B cell (primary cell): ENCODE data around the gene SP6. TPM values are rescaled to one million over a fixed set of nuclear protein-coding genes. Genes with fewer than 3 reads are reported as not detected.

Experiments used
- ATAC-seq: fragments of 200-7000 bp; cut with Tn5 transposase; one replicate; pipeline ENCODE4 v1.10.0; 2021; ENCODE audit warnings: low read depth, mild to moderate bottlenecking, moderate number of reproducible peaks, moderate library complexity
- CTCF ChIA-PET: fragments of 350-600 bp; sonication (Branson Sonifier 250); formaldehyde crosslinking; loops from one replicate; lab custom pipeline; 2021; ENCODE audit warnings: antibody characterized with exemption, inconsistent platforms; lab: Charles Lee
- POLR2A ChIA-PET: fragments of 350-600 bp; sonication (Branson Sonifier 250); formaldehyde crosslinking; loops from one replicate; lab custom pipeline; 2021; ENCODE audit warnings: antibody characterized with exemption; lab: Charles Lee
- DNase-seq: peaks from one replicate; pipeline ENCODE4 v3.0.0; 2013
- H2AFZ ChIP-seq: 2 replicates; pipeline ENCODE4 v1.6.1; 2012; ENCODE audit warnings: mild to moderate bottlenecking, low read depth, low read length; ENCODE audit not compliant: insufficient read depth, poor library complexity, severe bottlenecking
- H3K27ac ChIP-seq, 2 donors: 1 replicate in 1 of 2; 2 replicates in 1 of 2; pipeline ENCODE4 v1.5.1; 2012 to 2013; ENCODE audit warnings: low read length in 2 of 2, mild to moderate bottlenecking in 2 of 2, moderate library complexity in 1 of 2
- H3K27me3 ChIP-seq, 4 experiments: fragments of 200-600 bp in 1 of 4; sonication (generic) in 1 of 4; replicated peaks in 1 of 4; 1 replicate in 2 of 4; 2 replicates in 2 of 4; pipeline versions ENCODE4 v1.6.1 to v1.7.0; 2013 to 2016; ENCODE audit warnings: low read length in 3 of 4, mild to moderate bottlenecking in 2 of 4, mixed read lengths in 1 of 4, moderate library complexity in 1 of 4; ENCODE audit not compliant: insufficient read depth in 4 of 4, control insufficient read depth in 3 of 4; ENCODE audit errors: control extremely low read depth in 1 of 4
- H3K36me3 ChIP-seq, 2 experiments: replicated peaks in 1 of 2; 1 replicate in 1 of 2; 2 replicates in 1 of 2; pipeline versions ENCODE4 v1.6.1 to v1.7.1; 2013; ENCODE audit warnings: low read length in 1 of 2; ENCODE audit not compliant: insufficient read depth in 2 of 2, control insufficient read depth in 1 of 2; ENCODE audit errors: control extremely low read depth in 1 of 2, extremely low read depth in 1 of 2
- H3K4me1 ChIP-seq, 2 donors: fragments of 200-600 bp in 1 of 2; sonication (generic) in 1 of 2; 1 replicate in 1 of 2; 2 replicates in 1 of 2; pipeline versions ENCODE4 v1.5.1 to v1.6.1; 2013 to 2017; ENCODE audit warnings: low read length in 2 of 2; ENCODE audit not compliant: control insufficient read depth in 2 of 2, insufficient read depth in 2 of 2
- H3K4me2 ChIP-seq: replicated peaks from 2 replicates; pipeline ENCODE3; 2012; ENCODE audit warnings: mild to moderate bottlenecking, low read depth, low read length; ENCODE audit not compliant: poor library complexity, severe bottlenecking
- H3K4me3 ChIP-seq, 5 experiments: fragments of 200-600 bp in 1 of 5; sonication (generic) in 1 of 5; 1 replicate in 3 of 5; 2 replicates in 2 of 5; pipeline versions ENCODE4 v1.5.1 to v1.7.0; 2011 to 2016; ENCODE audit warnings: low read length in 4 of 5, mild to moderate bottlenecking in 4 of 5, low read depth in 2 of 5, control low read depth in 1 of 5, moderate library complexity in 1 of 5; ENCODE audit not compliant: insufficient read depth in 1 of 5; ENCODE audit errors: control extremely low read depth in 1 of 5, extremely low read depth in 1 of 5
- H3K79me2 ChIP-seq: fragments of 200-600 bp; sonication (generic); one replicate; pipeline ENCODE4 v1.6.0; 2016; ENCODE audit warnings: low read length; ENCODE audit not compliant: control insufficient read depth, insufficient read depth
- H3K9ac ChIP-seq: fragments of 200-600 bp; sonication (generic); 2 replicates; pipeline ENCODE4 v1.6.1; 2017; ENCODE audit warnings: mild to moderate bottlenecking, low read length, moderate library complexity
- H3K9me3 ChIP-seq, 3 donors: one replicate each; pipeline versions ENCODE4 v1.6.1 to v1.7.1; 2013; ENCODE audit warnings: low read length in 2 of 3; ENCODE audit not compliant: control insufficient read depth in 2 of 3, insufficient read depth in 1 of 3; ENCODE audit errors: control extremely low read depth in 1 of 3
- H4K20me1 ChIP-seq: 2 replicates; pipeline ENCODE4 v1.6.0; 2012; ENCODE audit warnings: mild to moderate bottlenecking, low read length; ENCODE audit not compliant: insufficient read depth, control insufficient read depth, poor library complexity, severe bottlenecking
- H3K27ac Mint-ChIP-seq: one replicate; pipeline ENCODE4 v1.8.0; 2021; ENCODE audit warnings: mixed read lengths
- H3K27me3 Mint-ChIP-seq: one replicate; pipeline ENCODE4 v1.8.0; 2021; ENCODE audit warnings: mixed read lengths
- H3K4me1 Mint-ChIP-seq: one replicate; pipeline ENCODE4 v1.8.0; 2021; ENCODE audit warnings: mixed read lengths
- H3K4me3 Mint-ChIP-seq: one replicate; pipeline ENCODE4 v1.8.0; 2021; ENCODE audit warnings: mixed read lengths
- H3K9me3 Mint-ChIP-seq: one replicate; pipeline ENCODE4 v1.8.0; 2022; ENCODE audit warnings: mixed read lengths; ENCODE audit not compliant: insufficient read depth
- EZH2 ChIP-seq: IDR thresholded peaks from 2 replicates; pipeline ENCODE4 v1.6.1; 2012; ENCODE audit warnings: borderline replicate concordance, low read depth, mild to moderate bottlenecking, moderate library complexity, low read length; ENCODE audit not compliant: insufficient read depth, poor library complexity, severe bottlenecking
- WGBS: methylation state at CpG from one replicate; pipeline ENCODE4 v1.1.5; 2013; ENCODE audit warnings: missing lambda C conversion rate; ENCODE audit not compliant: insufficient coverage; 5-methylcytosine and 5-hydroxymethylcytosine counted together
- intact Hi-C: fragments of 100-400 bp; cut with micrococcal nuclease; formaldehyde crosslinking; loops from one replicate; pipeline ENCODE4 v1.10.0; 2022
- polyA plus RNA-seq: library from polyadenylated mRNA; depleted of rRNA; stranded (reverse); fragments of >200 nt; gene quantifications from 2 replicates; pipeline ENCODE4 v1.2.3, GENCODE V29; 2012
- total RNA-seq, 2 donors: library from RNA; stranded (reverse); fragments of 120-200 nt in 1 of 2; gene quantifications; 1 replicate in 1 of 2; 2 replicates in 1 of 2; pipeline versions ENCODE4 v1.2.3 to v1.2.4, GENCODE V29; 2013 to 2022
- TF ChIP-seq, protein P1 (sequence below): fragments of 200-600 bp; IDR thresholded peaks from one replicate; pipeline ENCODE4 v1.8.0; 2022; ENCODE audit warnings: antibody characterized with exemption, mild to moderate bottlenecking

Gene SP6
- total and polyA plus RNA-seq, 2 donors (not counting 1 experiment from before 2014, with no cell fraction given): 0.04 TPM; not detected in 1

- Histone ChIP-seq H3K9ac (no peak overlapping the region), H3K27me3 (peaks cover 0 to 4% (median 0%) of the 10 kb centered on the region in 4 experiments), H3K36me3 (peaks cover 0 to 20% of the 10 kb centered on the region in 2 experiments), H3K9me3 (no peaks in the 10 kb centered on the region), H3K4me3 (no peak overlapping the region), H3K79me2 (no peaks in the 10 kb centered on the region), H2AFZ (no peak overlapping the region), H3K4me2 (no peak overlapping the region), H3K4me1 (no peaks in the 10 kb centered on the region), H4K20me1 (no peaks in the 10 kb centered on the region), H3K27ac (no peak overlapping the region)
- ChIA-PET POLR2A (no interaction called here), CTCF (interaction anchor here (1.0 to 1.2 kb wide), 3 partner anchors 24 to 140 kb away, joined by 3 to 5 read pairs (median 3); partner anchors contain the start of gene TBX21)
- Mint-ChIP-seq H3K4me1 (peaks cover 1% of the 10 kb centered on the region), H3K4me3 (no peak overlapping the region), H3K27me3 (no peaks in the 10 kb centered on the region), H3K27ac (no peak overlapping the region), H3K9me3 (no peaks in the 10 kb centered on the region)
- DNase-seq: no peak
- ATAC-seq: no peak
- intact Hi-C loops: loop anchor here (10.0 kb wide), 1 partner anchor 110 kb away; the partner anchor contains the start of gene TBKBP1
- 93% methylated on average over 3 of the region's 3 CpGs for WGBS
- TF ChIP-seq, protein P1, sequence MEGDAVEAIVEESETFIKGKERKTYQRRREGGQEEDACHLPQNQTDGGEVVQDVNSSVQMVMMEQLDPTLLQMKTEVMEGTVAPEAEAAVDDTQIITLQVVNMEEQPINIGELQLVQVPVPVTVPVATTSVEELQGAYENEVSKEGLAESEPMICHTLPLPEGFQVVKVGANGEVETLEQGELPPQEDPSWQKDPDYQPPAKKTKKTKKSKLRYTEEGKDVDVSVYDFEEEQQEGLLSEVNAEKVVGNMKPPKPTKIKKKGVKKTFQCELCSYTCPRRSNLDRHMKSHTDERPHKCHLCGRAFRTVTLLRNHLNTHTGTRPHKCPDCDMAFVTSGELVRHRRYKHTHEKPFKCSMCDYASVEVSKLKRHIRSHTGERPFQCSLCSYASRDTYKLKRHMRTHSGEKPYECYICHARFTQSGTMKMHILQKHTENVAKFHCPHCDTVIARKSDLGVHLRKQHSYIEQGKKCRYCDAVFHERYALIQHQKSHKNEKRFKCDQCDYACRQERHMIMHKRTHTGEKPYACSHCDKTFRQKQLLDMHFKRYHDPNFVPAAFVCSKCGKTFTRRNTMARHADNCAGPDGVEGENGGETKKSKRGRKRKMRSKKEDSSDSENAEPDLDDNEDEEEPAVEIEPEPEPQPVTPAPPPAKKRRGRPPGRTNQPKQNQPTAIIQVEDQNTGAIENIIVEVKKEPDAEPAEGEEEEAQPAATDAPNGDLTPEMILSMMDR: no peak
- no peak for TF ChIP-seq EZH2
These were observed 46.5 kb downstream of the SP6 start for GRCh38 chr17:47804461-47804860.

DNA sequence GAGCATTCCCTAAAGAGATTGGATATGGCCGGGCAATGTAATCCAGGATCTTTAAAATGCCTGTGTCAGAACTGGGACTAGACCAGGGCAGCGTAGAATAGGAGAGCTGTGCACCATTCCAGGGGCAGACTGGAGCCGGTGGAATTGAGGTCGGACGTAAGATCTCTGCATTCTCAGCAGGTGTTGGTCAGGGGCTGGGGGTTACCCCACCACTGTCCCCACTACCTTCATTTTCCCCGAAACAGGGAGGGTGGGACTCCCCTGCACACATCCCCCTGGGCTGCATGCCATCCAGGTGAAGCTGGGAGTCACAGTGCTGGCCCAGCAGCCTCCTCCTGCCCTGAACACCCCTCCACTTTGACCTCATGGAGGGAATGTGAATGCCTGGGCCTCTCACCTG is 47.2 kb downstream of the SP6 start:
- intact Hi-C loops: loop anchor here (2.0 to 10.0 kb wide), 2 partner anchors 27 to 109 kb away; partner anchors contain the start of gene TBKBP1
- Histone ChIP-seq H3K4me3 (no peak overlapping the region), H3K79me2 (no peaks in the 10 kb centered on the region), H3K27ac (no peak overlapping the region), H3K27me3 (peaks cover 0 to 4% (median 0%) of the 10 kb centered on the region in 4 experiments), H4K20me1 (no peaks in the 10 kb centered on the region), H2AFZ (no peak overlapping the region), H3K36me3 (peaks cover 0 to 13% of the 10 kb centered on the region in 2 experiments), H3K9ac (no peak overlapping the region), H3K9me3 (no peaks in the 10 kb centered on the region), H3K4me2 (no peak overlapping the region), H3K4me1 (no peaks in the 10 kb centered on the region)
- ChIA-PET CTCF (interaction anchor here (0.5 to 2.8 kb wide), 6 partner anchors 23 to 166 kb away, joined by 3 to 14 read pairs (median 4); no protein-coding TSS in a partner anchor), POLR2A (no interaction called here)
- TF ChIP-seq, protein P1: no peak
- no peak for TF ChIP-seq EZH2
- ATAC-seq (no peak), DNase-seq (no peak)
- H3K9me3 Mint-ChIP-seq: no peaks in the 10 kb centered on the region
- 87% methylated on average over 6 of the region's 6 CpGs for WGBS
- H3K4me1 Mint-ChIP-seq: peaks cover 1% of the 10 kb centered on the region
- no peaks in the 10 kb centered on the region for H3K27me3 Mint-ChIP-seq
- H3K4me3 Mint-ChIP-seq: no peak overlapping the region
- H3K27ac Mint-ChIP-seq: no peak overlapping the region
